ENCODE data around the gene CDK14.

Gene CDK14

DNA sequence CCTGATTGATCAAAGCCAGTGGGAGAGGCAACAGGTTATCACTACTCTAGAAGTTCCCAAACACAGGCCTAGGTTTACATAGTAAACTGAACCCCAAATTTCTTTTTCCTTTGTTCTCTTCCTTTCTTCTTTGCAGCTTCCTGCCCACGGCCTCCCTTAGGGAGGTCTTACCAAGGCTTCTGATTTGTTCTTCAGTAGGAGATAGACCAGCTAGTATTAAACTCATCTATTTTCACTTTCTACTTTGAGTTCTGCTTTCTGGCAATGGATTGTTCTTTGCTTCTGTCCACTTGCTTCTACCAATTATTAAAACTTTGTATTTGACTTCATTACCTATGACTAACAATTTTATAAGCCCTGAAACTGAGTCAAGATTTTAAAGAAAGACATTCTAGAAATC, 417.0 kb downstream of the CDK14 start:
- ATAC-seq (no peak), DNase-seq (no peak)
- Mint-ChIP-seq H3K27me3 (no peaks in the 10 kb centered on the region), H3K4me1 (no peaks in the 10 kb centered on the region), H3K9me3 (no peaks in the 10 kb centered on the region), H3K4me3 (no peak overlapping the region), H3K27ac (no peak overlapping the region)

DNA sequence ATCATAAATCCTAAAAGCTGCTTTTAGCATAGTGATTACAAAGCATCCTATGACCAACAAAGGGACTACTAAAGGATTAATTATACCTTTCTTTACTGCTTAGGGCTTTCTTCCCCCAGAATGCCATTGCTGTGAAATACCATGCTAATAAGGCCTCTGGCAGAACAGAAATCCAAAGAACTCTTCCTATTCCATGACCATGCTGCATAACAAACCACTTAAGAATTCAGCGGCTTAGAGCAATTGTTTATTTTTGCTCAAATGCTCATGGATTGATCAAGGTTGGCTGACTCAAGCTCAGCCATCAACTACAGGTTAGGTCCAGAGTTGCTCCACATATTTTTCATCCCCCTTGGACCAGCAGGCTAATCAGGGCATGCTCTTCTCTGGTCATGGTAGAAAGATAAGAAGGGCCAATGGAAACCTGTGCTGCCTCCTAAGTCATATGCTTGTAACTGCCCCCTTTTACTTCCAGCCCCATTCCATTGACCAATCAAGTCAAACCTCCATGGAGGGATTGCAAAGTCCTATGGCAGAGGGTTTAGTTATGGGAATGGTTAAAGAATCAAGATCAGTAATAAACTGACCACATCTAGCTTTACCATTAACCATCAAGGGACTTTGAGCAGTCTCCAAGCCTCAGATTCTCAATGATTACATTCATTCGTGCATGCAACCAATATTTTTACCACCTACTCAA, 423.7 kb downstream of the CDK14 start:
- H3K4me1 Mint-ChIP-seq, result no peaks in the 10 kb centered on the region
- ATAC-seq (no peak), DNase-seq (no peak)
- no peak overlapping the region for H3K4me3 Mint-ChIP-seq
- H3K9me3 Mint-ChIP-seq, result no peaks in the 10 kb centered on the region
- H3K27ac Mint-ChIP-seq, result no peak overlapping the region
- no peaks in the 10 kb centered on the region for H3K27me3 Mint-ChIP-seq

DNA sequence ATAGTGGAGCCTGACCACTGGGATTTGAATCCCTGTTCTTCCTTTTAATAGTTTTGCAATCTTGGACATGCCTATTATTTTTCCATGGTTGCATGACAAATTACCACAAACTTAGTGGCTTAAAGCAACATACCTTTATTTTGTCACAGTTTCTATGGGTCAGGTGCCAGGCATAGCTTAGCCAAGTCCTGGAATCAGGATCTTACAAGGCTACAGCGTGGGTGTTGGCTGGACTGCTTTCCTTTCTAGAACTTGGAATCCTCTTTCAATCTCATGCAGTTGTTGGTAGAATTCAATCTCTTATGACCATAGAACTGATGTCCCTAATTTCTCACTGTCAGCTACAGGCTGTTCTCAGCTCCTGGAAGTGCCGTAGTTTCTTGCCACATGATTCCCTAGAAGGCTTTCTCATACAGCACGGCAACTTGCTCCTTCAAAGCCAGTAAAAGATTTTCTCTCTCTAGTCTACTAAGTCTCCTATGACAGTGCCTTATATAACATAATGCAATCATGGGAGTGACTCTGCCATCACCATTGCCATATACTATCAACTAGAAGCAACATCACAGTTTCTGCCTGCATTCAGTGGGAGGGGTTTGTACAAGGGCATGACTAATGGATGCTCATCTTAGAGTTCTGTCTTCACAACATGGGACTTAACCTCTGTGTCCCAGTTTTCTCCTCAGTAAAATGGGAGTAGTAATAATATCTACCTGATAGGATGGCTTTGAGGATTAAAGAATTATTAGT, 424.7 kb downstream of the CDK14 start:
- ATAC-seq (no peak), DNase-seq (no peak)
- Mint-ChIP-seq H3K9me3 (no peaks in the 10 kb centered on the region), H3K27ac (no peak overlapping the region), H3K27me3 (no peaks in the 10 kb centered on the region), H3K4me1 (no peaks in the 10 kb centered on the region), H3K4me3 (no peak overlapping the region)

DNA sequence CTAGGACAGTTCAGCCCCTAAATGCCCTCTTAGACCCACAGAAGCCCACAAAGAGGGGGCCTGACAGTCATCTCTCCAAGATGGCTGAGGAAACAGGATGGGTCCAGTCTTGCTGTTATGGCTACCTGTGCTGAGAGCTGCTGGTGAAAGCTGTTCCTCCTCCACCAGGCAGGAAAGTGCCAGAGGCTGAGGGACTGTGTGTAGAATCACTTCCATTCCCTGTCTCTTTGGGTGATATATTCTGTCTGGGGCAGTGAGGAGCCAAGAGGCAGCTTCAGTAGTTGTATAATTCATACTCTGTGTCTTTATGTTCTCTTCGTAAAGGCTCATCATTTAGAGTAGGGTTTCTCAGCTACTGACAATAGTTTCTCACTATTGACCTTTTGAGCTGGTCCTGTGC, 425.8 kb downstream of the CDK14 start:
- Mint-ChIP-seq H3K4me1 (no peaks in the 10 kb centered on the region), H3K9me3 (no peaks in the 10 kb centered on the region), H3K4me3 (no peak overlapping the region), H3K27ac (no peak overlapping the region), H3K27me3 (no peaks in the 10 kb centered on the region)
- ATAC-seq, result no peak
- no peak for DNase-seq

DNA sequence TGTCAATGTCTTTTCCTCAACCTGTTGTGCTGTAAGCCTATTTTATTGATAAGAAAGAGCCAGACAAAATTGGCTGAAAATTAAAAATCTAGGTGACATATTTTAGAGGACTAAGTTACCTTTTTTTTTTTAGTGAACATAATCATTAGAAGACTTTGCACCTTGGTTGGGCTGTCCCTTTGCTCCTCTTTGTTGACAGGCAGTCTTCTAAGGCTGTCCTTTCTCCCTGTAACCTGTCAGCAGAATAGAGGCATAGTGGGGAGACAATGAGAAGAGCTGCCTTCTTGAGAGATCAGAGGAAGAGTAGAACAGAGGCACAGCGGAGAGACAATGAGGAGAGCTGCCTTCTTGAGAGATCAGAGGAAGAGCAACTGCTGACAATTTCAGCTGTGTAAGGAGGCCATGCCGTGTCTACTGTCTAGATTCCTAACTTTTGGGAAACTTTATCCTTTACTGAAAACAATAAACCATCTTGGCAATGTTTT, 429.8 kb downstream of the CDK14 start:
- Mint-ChIP-seq H3K27me3 (no peaks in the 10 kb centered on the region), H3K4me1 (no peaks in the 10 kb centered on the region), H3K27ac (no peak overlapping the region), H3K9me3 (no peaks in the 10 kb centered on the region), H3K4me3 (no peak overlapping the region)
- ATAC-seq (no peak), DNase-seq (no peak)

DNA sequence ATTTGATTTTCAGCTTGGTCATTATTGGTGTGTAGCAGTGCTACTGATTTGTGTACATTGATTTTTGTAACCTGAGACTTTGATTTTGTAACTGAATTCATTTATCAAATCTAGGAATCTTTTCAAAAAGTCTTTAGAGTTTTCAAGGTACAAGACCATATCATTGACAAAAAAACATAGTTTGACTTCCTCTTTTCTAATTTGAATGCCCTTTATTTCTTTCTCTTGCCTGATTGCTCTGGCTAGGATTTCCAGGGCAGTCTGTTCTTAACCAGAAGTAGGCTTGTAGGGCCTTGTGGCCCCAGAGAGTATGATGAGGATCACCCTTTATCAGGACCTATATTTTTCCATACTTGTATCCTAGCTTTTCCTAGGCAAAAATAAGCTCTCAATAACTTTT, 433.6 kb downstream of the CDK14 start:
- Mint-ChIP-seq H3K27ac (no peak overlapping the region), H3K9me3 (no peaks in the 10 kb centered on the region), H3K4me3 (no peak overlapping the region), H3K27me3 (no peaks in the 10 kb centered on the region), H3K4me1 (no peaks in the 10 kb centered on the region)
- ATAC-seq (no peak), DNase-seq (no peak)

DNA sequence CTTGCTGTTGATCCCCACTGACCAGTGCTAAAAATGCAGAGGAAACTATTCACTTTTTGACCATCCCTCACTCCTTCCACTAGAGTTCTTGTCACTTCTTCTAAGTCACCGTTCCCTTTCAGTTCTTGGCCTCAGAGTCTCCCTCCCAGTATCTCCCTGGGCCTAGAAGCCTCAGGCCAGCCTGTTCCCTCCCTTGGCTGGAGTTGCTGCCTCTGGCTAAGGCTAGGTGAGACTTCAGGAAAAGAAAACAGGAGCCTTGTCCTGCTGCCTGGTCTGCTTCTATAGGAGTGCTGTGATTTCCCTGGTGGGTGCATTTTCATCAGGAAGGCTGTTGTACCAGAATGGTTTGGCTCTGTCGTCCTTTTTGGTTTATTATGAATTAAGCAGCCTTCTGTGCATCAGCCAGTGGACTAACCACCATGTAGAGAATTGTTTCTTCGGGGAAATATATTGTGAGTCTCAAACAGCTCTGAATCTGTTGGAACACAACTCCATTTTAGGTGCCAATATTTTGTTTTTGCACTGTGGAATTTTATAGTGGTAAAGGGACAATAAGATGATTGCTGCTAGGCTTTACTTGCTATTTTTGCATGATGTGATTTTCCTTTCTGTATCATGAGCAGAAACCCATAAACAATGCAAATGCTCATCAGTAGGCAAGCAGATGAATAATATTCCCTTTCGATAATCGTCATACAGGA, 434.7 kb downstream of the CDK14 start:
- Mint-ChIP-seq H3K27me3 (no peaks in the 10 kb centered on the region), H3K4me1 (no peaks in the 10 kb centered on the region), H3K4me3 (no peak overlapping the region), H3K27ac (no peak overlapping the region), H3K9me3 (no peaks in the 10 kb centered on the region)
- DNase-seq (no peak), ATAC-seq (no peak)

DNA sequence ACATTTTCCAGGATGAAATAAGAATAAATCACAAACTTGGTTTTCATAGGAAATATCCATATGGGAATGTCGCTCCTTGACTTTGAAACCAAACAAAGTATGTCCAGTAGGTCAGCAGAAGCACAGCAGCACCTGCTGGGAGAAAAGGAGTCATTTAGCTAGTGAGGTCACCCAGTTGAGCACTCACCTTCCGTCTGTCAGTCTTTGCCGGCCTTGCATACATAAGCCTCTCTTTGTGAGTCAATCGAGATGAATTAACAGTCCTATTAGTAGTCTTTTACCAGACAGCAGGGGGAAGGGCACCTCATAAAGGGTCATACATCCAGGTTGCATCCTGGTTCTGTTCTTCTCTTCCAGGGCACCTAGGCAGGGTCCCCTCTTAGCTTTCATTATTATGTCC, 435.6 kb downstream of the CDK14 start:
- ATAC-seq (no peak), DNase-seq (no peak)
- Mint-ChIP-seq H3K27ac (no peak overlapping the region), H3K4me3 (no peak overlapping the region), H3K27me3 (no peaks in the 10 kb centered on the region), H3K4me1 (no peaks in the 10 kb centered on the region), H3K9me3 (no peaks in the 10 kb centered on the region)

DNA sequence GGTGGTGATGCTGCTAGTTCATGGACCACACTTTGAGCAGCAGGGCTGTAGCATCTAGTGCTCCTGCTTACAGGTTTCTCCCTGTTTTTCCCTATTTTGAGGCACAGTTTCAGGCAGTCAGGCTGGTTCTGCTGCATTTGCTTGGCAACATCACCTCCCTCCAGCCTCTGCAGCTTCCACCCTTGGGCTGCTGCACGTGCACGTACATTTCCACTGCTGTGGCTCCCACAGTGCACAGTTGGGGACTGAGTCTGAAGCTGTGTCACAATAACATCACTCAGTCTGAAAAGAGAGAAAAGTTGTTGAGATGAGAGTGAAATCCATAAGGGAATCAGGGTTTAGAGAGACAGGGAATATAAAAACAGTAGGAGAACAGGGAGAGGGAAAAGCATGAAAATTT, 437.5 kb downstream of the CDK14 start:
- Mint-ChIP-seq H3K27ac (no peak overlapping the region), H3K27me3 (no peaks in the 10 kb centered on the region), H3K4me3 (no peak overlapping the region), H3K4me1 (no peaks in the 10 kb centered on the region), H3K9me3 (no peaks in the 10 kb centered on the region)
- no peak for ATAC-seq
- DNase-seq, result no peak

DNA sequence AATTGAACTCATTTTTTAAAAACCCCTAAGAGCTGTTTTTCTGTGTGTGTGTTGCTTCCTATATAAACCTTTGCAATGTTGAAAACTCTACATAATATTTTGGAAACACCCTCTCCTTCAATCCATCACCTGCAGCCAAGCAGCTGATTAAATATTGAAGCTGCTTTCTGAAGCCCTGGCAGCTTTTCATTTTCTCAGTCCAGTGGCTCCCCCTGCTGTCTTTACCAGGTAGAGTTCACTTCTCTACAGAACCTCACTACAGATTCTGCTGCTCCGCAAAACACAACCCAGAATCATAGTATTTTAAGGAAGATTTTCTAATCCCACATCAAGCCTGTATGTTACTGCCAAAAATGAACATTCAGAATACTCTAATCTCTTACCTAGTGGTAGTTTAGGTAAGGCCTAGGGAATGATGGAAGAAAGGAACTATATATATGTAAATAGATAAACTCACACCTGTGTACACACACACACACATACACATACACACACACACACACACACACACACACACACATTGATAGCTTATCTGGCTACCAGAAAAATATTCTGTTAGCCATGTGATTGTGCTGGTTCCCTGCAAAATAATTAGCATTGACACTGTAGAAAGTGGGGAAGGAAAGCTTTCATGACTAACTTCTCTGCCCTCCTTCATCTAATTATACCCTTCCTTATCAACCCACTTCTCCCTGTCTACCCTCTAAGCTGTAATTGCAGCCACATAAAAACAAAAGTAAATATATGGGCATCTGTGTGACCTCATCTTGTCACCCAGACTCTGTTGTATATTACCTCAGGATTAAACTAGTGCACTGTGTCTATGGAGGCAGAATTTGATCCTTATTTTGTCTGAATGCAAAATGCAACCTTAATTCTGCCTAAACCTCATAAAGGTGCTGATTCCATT, 438.6 kb downstream of the CDK14 start:
- no peak for ATAC-seq
- Mint-ChIP-seq H3K4me1 (no peaks in the 10 kb centered on the region), H3K27me3 (no peaks in the 10 kb centered on the region), H3K9me3 (no peaks in the 10 kb centered on the region), H3K27ac (no peak overlapping the region), H3K4me3 (no peak overlapping the region)
- DNase-seq, result peak in 1 of 2 donors; percentile 10

DNA sequence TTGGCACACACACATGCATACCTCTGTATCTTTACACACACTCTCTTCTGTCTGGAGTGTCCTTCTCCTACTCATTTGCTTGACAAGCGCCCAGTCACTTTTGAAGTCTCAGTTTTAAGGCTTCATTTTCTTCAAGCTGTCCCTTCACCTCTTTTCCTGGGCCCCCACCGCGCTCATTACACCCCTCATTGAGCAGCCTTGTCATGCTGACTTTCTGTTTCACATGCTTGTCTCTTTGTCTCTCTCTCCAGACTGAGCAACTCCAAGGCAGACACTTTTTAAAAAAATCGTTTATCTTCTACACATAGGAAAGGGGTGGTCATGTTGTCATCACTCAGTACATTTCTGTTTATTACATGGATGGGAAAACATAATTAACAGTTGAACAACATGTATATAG, 442.9 kb downstream of the CDK14 start:
- Mint-ChIP-seq H3K4me3 (no peak overlapping the region), H3K9me3 (no peaks in the 10 kb centered on the region), H3K4me1 (no peaks in the 10 kb centered on the region), H3K27ac (no peak overlapping the region), H3K27me3 (no peaks in the 10 kb centered on the region)
- ATAC-seq, result no peak
- no peak for DNase-seq

DNA sequence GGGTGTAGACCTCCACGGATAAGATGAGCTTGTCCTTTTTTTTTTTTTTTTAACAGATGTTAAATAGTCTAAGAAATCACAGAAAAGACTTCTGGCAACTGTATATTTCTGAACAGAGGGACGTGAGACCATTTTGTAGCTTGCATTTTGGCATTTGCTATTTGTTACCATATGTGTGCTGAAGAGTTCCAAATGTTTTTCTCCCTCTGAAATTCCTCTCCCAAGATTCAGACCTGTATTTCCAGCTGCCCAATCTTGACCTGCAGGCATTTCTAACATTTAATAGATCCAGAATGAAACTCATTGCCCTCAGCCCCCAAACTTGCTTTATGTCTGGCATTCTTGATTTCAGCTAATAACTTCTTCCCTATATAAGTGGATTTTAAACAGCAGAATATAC, 445.0 kb downstream of the CDK14 start:
- Mint-ChIP-seq H3K9me3 (no peaks in the 10 kb centered on the region), H3K4me1 (no peaks in the 10 kb centered on the region), H3K27ac (no peak overlapping the region), H3K27me3 (no peaks in the 10 kb centered on the region), H3K4me3 (no peak overlapping the region)
- ATAC-seq (no peak), DNase-seq (no peak)

DNA sequence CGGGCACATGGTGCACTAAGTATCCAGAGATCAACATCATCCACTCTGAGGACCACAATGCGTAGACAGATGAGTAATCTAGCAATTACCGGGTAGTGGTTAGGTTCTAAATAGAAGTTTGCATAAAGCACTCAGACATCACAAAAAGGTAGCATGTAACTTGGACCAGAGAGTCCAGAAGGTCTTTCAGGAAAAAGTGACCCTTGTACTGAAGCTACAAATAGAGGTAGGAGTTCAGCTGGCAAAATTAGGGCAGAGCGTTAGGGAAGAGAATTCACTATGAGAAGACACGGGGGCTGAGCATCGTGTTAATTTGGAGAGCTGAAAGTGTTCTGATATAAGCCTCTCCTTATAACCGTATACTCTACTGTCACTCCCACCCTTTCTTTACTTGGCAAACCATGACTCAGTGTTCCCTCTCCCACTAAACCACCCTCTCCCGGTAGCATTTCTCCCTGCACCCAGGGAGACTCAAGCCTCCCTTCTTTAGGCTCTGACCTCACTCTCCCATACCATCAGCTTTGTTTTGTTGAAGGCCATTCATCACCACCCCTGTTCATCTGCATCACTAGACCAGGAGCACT, 445.9 kb downstream of the CDK14 start:
- H3K27me3 Mint-ChIP-seq, result no peaks in the 10 kb centered on the region
- no peak overlapping the region for H3K27ac Mint-ChIP-seq
- no peak for ATAC-seq
- H3K4me3 Mint-ChIP-seq, result no peak overlapping the region
- H3K4me1 Mint-ChIP-seq, result no peaks in the 10 kb centered on the region
- no peaks in the 10 kb centered on the region for H3K9me3 Mint-ChIP-seq
- no peak for DNase-seq

DNA sequence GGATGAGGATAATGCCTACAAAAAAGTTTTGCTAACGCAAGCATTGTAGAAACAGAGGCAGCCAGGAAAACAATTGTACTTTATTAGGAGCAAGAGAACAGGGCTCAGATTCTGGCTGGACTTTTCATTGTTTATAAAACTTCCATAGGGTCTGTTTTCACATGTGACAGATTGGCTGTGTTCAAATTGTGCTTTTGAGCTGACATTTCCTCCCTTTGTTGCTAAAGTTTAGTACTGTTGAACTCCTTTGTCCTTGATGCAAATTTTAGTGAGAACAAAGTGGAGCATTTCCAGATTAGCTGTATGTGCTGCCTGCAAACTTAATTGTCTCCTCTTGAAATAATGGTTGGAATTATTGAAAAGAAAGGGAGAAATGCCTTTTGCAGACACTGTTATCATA, 447.1 kb downstream of the CDK14 start:
- Mint-ChIP-seq H3K27ac (no peak overlapping the region), H3K4me3 (no peak overlapping the region)
- no peak for DNase-seq

More for the DNA sequence above, 447.1 kb downstream of the CDK14 start:
- H3K27me3 Mint-ChIP-seq, result no peaks in the 10 kb centered on the region
- H3K9me3 Mint-ChIP-seq, result no peaks in the 10 kb centered on the region
- no peaks in the 10 kb centered on the region for H3K4me1 Mint-ChIP-seq
- ATAC-seq, result no peak

Data from stimulated activated naive CD8-positive, alpha-beta T cell treated with anti-CD3 and anti-CD28 coated beads, Interleukin-15, amount 100 ng/mL, for 72 hours (primary cell).